K562 (cell line): ENCODE results near the gene UBE2K. TPM values are rescaled to one million over a fixed set of nuclear protein-coding genes. Genes with fewer than 3 reads are reported as not detected.

Experiments used
- ATAC-seq: fragments of 200-7000 bp; cut with Tn5 transposase; 3 replicates; pipeline ENCODE4 v1.9.1; 2020; ENCODE audit warnings: moderate library complexity
- BruUV-seq: library from RNA; stranded (reverse); fragments of 400-500 nt; replicated peaks from 2 replicates; lab custom pipeline; 2021; lab: Mats Ljungman, UMichigan
- CTCF ChIA-PET: fragments of 300-600 bp; formaldehyde crosslinking; extraction: SDS; loops from one replicate; lab custom pipeline; 2021; ENCODE audit warnings: low intra/inter-chr PET ratio; lab: Yijun Ruan, JAX
- POLR2A ChIA-PET: fragments of 300-600, 350-650 bp; sonication (Branson Sonifier 250); formaldehyde crosslinking; extraction: SDS; loops from one replicate; lab custom pipeline; 2021; ENCODE audit warnings: antibody characterized with exemption, inconsistent platforms; lab: Yijun Ruan, JAX
- DNase-seq, 4 experiments: peaks; one replicate each; pipeline versions ENCODE4 v3.0.0 to v3.0.0-alpha.2; 2011 to 2018; ENCODE audit warnings: low spot score in 3 of 4, mixed read lengths in 3 of 4; ENCODE audit errors: extremely low read depth in 1 of 4
- FAIRE-seq: peaks from 2 replicates; lab custom pipeline; 2011; peaks lifted over from hg19 to GRCh38; lab: Jason Lieb, UNC
- H2AFZ ChIP-seq: 2 replicates; pipeline ENCODE4 v1.6.0; 2011; ENCODE audit warnings: low read depth, low read length, control low read depth, inconsistent platforms
- H3K27ac ChIP-seq: fragments of 200-600 bp; 3 replicates; pipeline ENCODE4 v1.8.0; 2011; ENCODE audit warnings: low read depth, mild to moderate bottlenecking, control low read depth, inconsistent platforms, low read length, moderate library complexity, mixed read lengths; ENCODE audit errors: extremely low read depth
- H3K27me3 ChIP-seq, 2 experiments: fragments of 300-600 bp in 1 of 2; 2 replicates in 1 of 2; 3 replicates in 1 of 2; pipeline versions ENCODE4 v1.6.0 to v1.8.0; 2011; ENCODE audit warnings: inconsistent platforms in 2 of 2, low read length in 2 of 2, mild to moderate bottlenecking in 1 of 2, mixed read lengths in 1 of 2, moderate library complexity in 1 of 2; ENCODE audit not compliant: control insufficient read depth in 2 of 2, insufficient read depth in 2 of 2
- H3K36me3 ChIP-seq: fragments of 300-600 bp; 3 replicates; pipeline ENCODE4 v1.8.0; 2011; ENCODE audit warnings: mild to moderate bottlenecking, low read length, inconsistent platforms; ENCODE audit not compliant: control insufficient read depth, insufficient read depth
- H3K4me1 ChIP-seq, 2 experiments: fragments of 200-600 bp in 1 of 2; replicated peaks in 1 of 2; 2 replicates in 1 of 2; 3 replicates in 1 of 2; pipeline versions ENCODE4 v1.5.1 to v1.8.0; 2011; ENCODE audit warnings: inconsistent platforms in 2 of 2, low read length in 2 of 2, mild to moderate bottlenecking in 1 of 2, mixed read lengths in 1 of 2, moderate library complexity in 1 of 2; ENCODE audit not compliant: control insufficient read depth in 2 of 2, insufficient read depth in 2 of 2
- H3K4me2 ChIP-seq: 2 replicates; pipeline ENCODE4 v1.6.1; 2011; ENCODE audit warnings: low read length, control low read depth, inconsistent platforms, mixed read lengths; ENCODE audit not compliant: insufficient read depth
- H3K4me3 ChIP-seq: fragments of 200-600 bp; sonication (generic), shearing (Covaris generic); 2 replicates; pipeline ENCODE4 v1.5.1; 2016; ENCODE audit warnings: control low read depth, inconsistent platforms
- H3K79me2 ChIP-seq: fragments of 200-600 bp; 3 replicates; pipeline ENCODE4 v1.8.0; 2011; ENCODE audit warnings: low read length, inconsistent platforms; ENCODE audit not compliant: control insufficient read depth, insufficient read depth
- H3K9ac ChIP-seq, 2 experiments: 2 replicates each; pipeline versions ENCODE4 v1.6.0 to v1.6.1; 2011; ENCODE audit warnings: low read depth in 2 of 2, low read length in 2 of 2, control low read depth in 1 of 2, inconsistent platforms in 1 of 2, mild to moderate bottlenecking in 1 of 2, mixed read lengths in 1 of 2; ENCODE audit not compliant: insufficient read depth in 1 of 2
- H3K9me1 ChIP-seq: one replicate; pipeline ENCODE4 v1.6.0; 2011; ENCODE audit warnings: inconsistent platforms, mild to moderate bottlenecking, low read length, moderate library complexity; ENCODE audit not compliant: control insufficient read depth, insufficient read depth
- H3K9me3 ChIP-seq: replicated peaks from 2 replicates; pipeline ENCODE4 v1.5.1; 2011; ENCODE audit warnings: low read depth, low read length, inconsistent platforms; ENCODE audit not compliant: control insufficient read depth, insufficient read depth
- H4K20me1 ChIP-seq: replicated peaks from 2 replicates; pipeline ENCODE4 v1.6.1; 2011; ENCODE audit warnings: low read length, inconsistent platforms, mixed read lengths; ENCODE audit not compliant: control insufficient read depth, insufficient read depth
- BRD4 ChIP-seq: fragments of 200-600 bp; sonication (generic); IDR thresholded peaks from 2 replicates; pipeline ENCODE4 v1.6.1; 2017; ENCODE audit warnings: inconsistent platforms
- CBX1 ChIP-seq: sonication (generic); IDR thresholded peaks from 2 replicates; pipeline ENCODE4 v1.6.1; 2016; ENCODE audit warnings: antibody characterized with exemption, low read depth, mild to moderate bottlenecking
- ELF4 ChIP-seq: fragments of 450-650 bp; formaldehyde crosslinking; IDR thresholded peaks from 2 replicates; pipeline ENCODE4 v1.4.0; 2022; ENCODE audit warnings: missing genetic modification characterization
- HDAC6 ChIP-seq: IDR thresholded peaks from 2 replicates; pipeline ENCODE4 v1.6.1; 2012; ENCODE audit warnings: low read depth, mild to moderate bottlenecking, control low read depth, inconsistent platforms, low read length, moderate library complexity
- MEIS2 ChIP-seq: fragments of 450-650 bp; IDR thresholded peaks from 2 replicates; pipeline ENCODE4 v1.6.1; 2014; ENCODE audit warnings: mild to moderate bottlenecking; ENCODE audit not compliant: partially characterized antibody
- MIER1 ChIP-seq: fragments of 450-650 bp; IDR thresholded peaks from 2 replicates; pipeline ENCODE4 v1.6.1; 2016; ENCODE audit warnings: antibody characterized with exemption, mild to moderate bottlenecking, low read depth
- PCBP1 ChIP-seq: fragments of 200-400 bp; formaldehyde crosslinking; IDR thresholded peaks from 2 replicates; pipeline ENCODE4 v1.6.1; 2018; ENCODE audit warnings: mild to moderate bottlenecking, low read depth, low read length; ENCODE audit not compliant: poor library complexity, severe bottlenecking
- POLR2B ChIP-seq: fragments of 450-650 bp; IDR thresholded peaks from 2 replicates; pipeline ENCODE4 v1.6.1; 2018; ENCODE audit warnings: low read depth; ENCODE audit not compliant: partially characterized antibody
- ZNF224 ChIP-seq: sonication (generic); formaldehyde crosslinking; IDR thresholded peaks from 2 replicates; pipeline ENCODE4 v1.8.0; 2022; ENCODE audit warnings: mild to moderate bottlenecking, missing genetic modification reagents
- ZNF785 ChIP-seq: fragments of 250-450 bp; sonication (Bioruptor Pico); IDR thresholded peaks from 2 replicates; pipeline ENCODE4 v1.4.0; 2020; ENCODE audit warnings: mild to moderate bottlenecking
- ZNF79 ChIP-seq: fragments of 250-450 bp; sonication (Bioruptor Pico); IDR thresholded peaks from 2 replicates; pipeline ENCODE4 v1.4.0; 2020; ENCODE audit warnings: low read depth, mild to moderate bottlenecking, moderate library complexity
- WGBS: fragments of 100-300 bp; shearing (Covaris generic); methylation state at CpG from one replicate; pipeline ENCODE4 v1.1.6; 2016; ENCODE audit warnings: low coverage, mixed read lengths; ENCODE audit not compliant: insufficient coverage; ENCODE audit errors: missing lambda C conversion rate; 5-methylcytosine and 5-hydroxymethylcytosine counted together
- in situ Hi-C: fragments of 300-500 bp; cut with MboI; formaldehyde crosslinking; loops from 4 replicates; pipeline ENCODE4 v1.15.0; 2018; ENCODE audit warnings: inconsistent platforms, mixed read lengths
- intact Hi-C: fragments of 100-400 bp; cut with micrococcal nuclease; formaldehyde crosslinking; loops from 2 replicates; pipeline ENCODE4 v1.14.2; 2022
- polyA plus RNA-seq, 8 experiments: library from polyadenylated mRNA; depleted of rRNA in 4 of 8; stranded (reverse) in 5 of 8; unstranded in 3 of 8; fragments of >200 nt; fragmentation: Nextera tagmentation in 2 of 8; fragmentation: Illumina TruSeq in 1 of 8; extraction: Ambion mirVana in 2 of 8; extraction: Trizol in 1 of 8; gene quantifications; 2 replicates each; pipeline versions ENCODE4 v1.2.1 to v1.2.3, GENCODE V29; 2011 to 2014; ENCODE audit warnings: inconsistent platforms in 1 of 8, missing spikeins in 1 of 8
- total RNA-seq, 7 experiments: library from RNA; depleted of rRNA in 6 of 7; stranded (reverse); fragments of >200 nt in 6 of 7; fragmentation: Illumina TruSeq in 2 of 7; extraction: Trizol in 2 of 7; gene quantifications; 2 replicates each; pipeline versions ENCODE4 v1.2.1 to v1.2.3, GENCODE V29; 2011 to 2021; ENCODE audit warnings: low replicate concordance in 1 of 7
- TF ChIP-seq, protein P1 (sequence below): fragments of 250-450 bp; sonication (Bioruptor Pico); IDR thresholded peaks from 2 replicates; pipeline ENCODE4 v1.5.1; 2021; ENCODE audit warnings: mild to moderate bottlenecking

Gene UBE2K
- total and polyA plus RNA-seq, 9 of the 15 experiments (the other 6 are each of a cell fraction or from before 2014, with no cell fraction given): 29.8 to 190 (median 62.6) TPM

GRCh38 chr4:39758176-39758575, 60.2 kb downstream of the UBE2K start:
- H3K9me3 ChIP-seq: no peaks in the 10 kb centered on the region
- H3K36me3 ChIP-seq: peaks cover 78% of the 10 kb centered on the region
- DNase-seq (no peak), ATAC-seq (no peak)
- no peak overlapping the region for H3K4me3 ChIP-seq
- no peak overlapping the region for H3K4me2 ChIP-seq
- H3K27me3 ChIP-seq: no peaks in the 10 kb centered on the region
- TF ChIP-seq ZNF224 (CRISPR knock-in tag) (no peak), ZNF785 (CRISPR knock-in tag) (no peak), CBX1 (no peak)
- TF ChIP-seq, all 486 proteins: peak for 0
- Histone ChIP-seq H3K79me2 (peaks cover 5% of the 10 kb centered on the region; the same call in 1 of the 3 replicates), H3K9ac (no peak overlapping the region), H2AFZ (no peak overlapping the region), H4K20me1 (no peaks in the 10 kb centered on the region), H3K9me1 (no peaks in the 10 kb centered on the region), H3K27ac (no peak overlapping the region), H3K4me1 (no peaks in the 10 kb centered on the region)
- POLR2A ChIA-PET: no interaction called here
- FAIRE-seq: no peak
- no TSS peak for BruUV-seq
- WGBS: 91% methylated on average over 6 of the region's 6 CpGs
- CTCF ChIA-PET: no interaction called here
- in situ Hi-C loops: no loop called here
- intact Hi-C loops: no loop called here

- ChIA-PET CTCF (no interaction called here), POLR2A (no interaction called here)
- no peak overlapping the region for H3K4me3 ChIP-seq
- BruUV-seq: no TSS peak
- ATAC-seq: no peak
- no peak overlapping the region for H3K27ac ChIP-seq
- intact Hi-C loops: no loop called here
- H3K27me3 ChIP-seq: no peaks in the 10 kb centered on the region
- in situ Hi-C loops: no loop called here
- no peaks in the 10 kb centered on the region for H3K4me1 ChIP-seq
- peaks cover 5% of the 10 kb centered on the region; the same call in 1 of the 3 replicates for H3K79me2 ChIP-seq
- no peaks in the 10 kb centered on the region for H3K9me3 ChIP-seq
- no peak overlapping the region for H3K4me2 ChIP-seq
- 95% methylated on average over 4 of the region's 4 CpGs for WGBS
- no peak for DNase-seq
- TF ChIP-seq BRD4 (no peak), POLR2B (no peak), MIER1 (no peak), MEIS2 (no peak), PCBP1 (no peak), HDAC6 (no peak), ZNF79 (no peak), ELF4 (CRISPR knock-in tag) (no peak)
- TF ChIP-seq, protein P1, sequence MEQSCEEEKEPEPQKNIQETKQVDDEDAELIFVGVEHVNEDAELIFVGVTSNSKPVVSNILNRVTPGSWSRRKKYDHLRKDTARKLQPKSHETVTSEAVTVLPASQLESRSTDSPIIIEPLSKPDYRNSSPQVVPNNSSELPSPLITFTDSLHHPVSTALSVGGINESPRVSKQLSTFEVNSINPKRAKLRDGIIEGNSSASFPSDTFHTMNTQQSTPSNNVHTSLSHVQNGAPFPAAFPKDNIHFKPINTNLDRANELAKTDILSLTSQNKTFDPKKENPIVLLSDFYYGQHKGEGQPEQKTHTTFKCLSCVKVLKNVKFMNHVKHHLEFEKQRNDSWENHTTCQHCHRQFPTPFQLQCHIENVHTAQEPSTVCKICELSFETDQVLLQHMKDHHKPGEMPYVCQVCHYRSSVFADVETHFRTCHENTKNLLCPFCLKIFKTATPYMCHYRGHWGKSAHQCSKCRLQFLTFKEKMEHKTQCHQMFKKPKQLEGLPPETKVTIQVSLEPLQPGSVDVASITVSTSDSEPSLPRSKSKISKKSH: no peak
- FAIRE-seq: no peak
- no peaks in the 10 kb centered on the region for H3K9me1 ChIP-seq
- peaks cover 80% of the 10 kb centered on the region for H3K36me3 ChIP-seq
- no peaks in the 10 kb centered on the region for H4K20me1 ChIP-seq
- no peak overlapping the region for H2AFZ ChIP-seq
- no peak overlapping the region for H3K9ac ChIP-seq
Observed at GRCh38 chr4:39759569-39759968, 61.6 kb downstream of the UBE2K start.
